ENCODE data around the gene PKIB.

DNA sequence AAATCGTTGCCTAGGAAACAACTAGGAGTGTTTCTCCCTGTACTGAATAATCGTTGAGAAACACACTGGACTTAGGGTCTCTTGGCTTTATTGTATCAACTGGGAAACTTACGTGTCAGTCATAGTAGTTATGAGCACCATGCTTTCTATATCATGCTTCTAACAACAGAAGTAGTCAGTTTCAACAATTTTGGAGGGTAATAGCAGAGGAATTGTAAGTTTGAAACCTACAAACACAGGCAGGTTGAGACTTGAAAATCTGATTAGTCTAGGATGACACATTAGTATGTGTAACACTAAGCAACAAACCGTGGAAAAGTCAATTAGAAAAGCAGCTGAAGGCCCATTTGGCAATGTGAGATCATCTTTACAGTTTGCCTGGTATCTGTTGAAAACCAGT is 125.4 kb downstream of the PKIB start:
- TF ChIP-seq, protein P1, sequence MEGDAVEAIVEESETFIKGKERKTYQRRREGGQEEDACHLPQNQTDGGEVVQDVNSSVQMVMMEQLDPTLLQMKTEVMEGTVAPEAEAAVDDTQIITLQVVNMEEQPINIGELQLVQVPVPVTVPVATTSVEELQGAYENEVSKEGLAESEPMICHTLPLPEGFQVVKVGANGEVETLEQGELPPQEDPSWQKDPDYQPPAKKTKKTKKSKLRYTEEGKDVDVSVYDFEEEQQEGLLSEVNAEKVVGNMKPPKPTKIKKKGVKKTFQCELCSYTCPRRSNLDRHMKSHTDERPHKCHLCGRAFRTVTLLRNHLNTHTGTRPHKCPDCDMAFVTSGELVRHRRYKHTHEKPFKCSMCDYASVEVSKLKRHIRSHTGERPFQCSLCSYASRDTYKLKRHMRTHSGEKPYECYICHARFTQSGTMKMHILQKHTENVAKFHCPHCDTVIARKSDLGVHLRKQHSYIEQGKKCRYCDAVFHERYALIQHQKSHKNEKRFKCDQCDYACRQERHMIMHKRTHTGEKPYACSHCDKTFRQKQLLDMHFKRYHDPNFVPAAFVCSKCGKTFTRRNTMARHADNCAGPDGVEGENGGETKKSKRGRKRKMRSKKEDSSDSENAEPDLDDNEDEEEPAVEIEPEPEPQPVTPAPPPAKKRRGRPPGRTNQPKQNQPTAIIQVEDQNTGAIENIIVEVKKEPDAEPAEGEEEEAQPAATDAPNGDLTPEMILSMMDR (IDR thresholded peaks at IDR 0.05; ENCODE audit: borderline replicate concordance, extremely low read depth, low read length, poor library complexity, severe bottlenecking) = no peak
- TF ChIP-seq EZH2 (IDR thresholded peaks at IDR 0.05; ENCODE audit: borderline replicate concordance, low read depth, low read length, severe bottlenecking) = no peak

Data from DND-41 (cell line).